ENCODE measurements around the gene BFAR.

DNA sequence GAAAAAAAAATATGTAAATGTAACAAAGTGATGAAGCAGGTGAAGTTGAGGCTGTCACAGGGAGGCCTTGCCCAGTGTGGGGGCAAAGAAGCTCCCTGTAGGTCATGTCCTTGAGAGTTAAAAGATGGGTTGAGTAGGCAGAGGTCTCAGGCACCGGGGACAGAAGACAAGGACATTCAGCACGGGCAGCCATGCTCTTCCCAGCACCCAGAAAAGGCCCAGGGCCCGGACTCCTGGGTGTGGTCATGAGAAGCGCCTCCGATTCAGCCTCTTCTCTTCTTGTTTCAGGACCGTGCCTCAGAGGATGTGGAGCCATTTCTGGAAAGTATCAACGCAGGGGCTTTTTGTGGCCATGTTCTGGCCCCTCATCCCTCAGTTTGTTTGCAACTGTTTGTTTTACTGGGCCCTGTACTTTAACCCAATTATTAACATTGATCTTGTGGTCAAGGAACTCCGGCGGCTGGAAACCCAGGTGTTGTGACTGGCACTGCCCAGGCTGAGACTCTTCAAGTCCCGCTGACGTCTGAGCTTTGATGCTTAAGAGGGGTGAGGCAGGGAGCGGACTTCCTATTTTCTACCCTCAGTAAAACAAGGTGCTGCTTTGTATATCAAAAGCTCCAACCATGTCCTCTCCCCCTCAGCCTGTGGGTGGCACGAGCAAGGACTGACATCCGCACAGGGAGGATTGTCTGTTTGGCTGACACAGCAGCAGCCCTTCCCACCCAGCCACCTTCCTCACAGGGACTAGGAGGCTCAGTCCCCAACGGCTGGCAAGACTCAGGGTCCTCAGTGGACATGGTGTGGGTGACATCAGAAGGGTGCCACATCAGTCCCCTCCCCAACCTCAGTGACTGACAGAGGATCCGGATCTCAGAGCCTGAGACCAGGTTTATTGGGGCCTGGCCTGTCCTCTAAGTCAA, 34.9 kb downstream of the BFAR start:
- no peak for TF ChIP-seq POLR2A (IDR thresholded peaks at IDR 0.05)
- TF ChIP-seq, protein P1, sequence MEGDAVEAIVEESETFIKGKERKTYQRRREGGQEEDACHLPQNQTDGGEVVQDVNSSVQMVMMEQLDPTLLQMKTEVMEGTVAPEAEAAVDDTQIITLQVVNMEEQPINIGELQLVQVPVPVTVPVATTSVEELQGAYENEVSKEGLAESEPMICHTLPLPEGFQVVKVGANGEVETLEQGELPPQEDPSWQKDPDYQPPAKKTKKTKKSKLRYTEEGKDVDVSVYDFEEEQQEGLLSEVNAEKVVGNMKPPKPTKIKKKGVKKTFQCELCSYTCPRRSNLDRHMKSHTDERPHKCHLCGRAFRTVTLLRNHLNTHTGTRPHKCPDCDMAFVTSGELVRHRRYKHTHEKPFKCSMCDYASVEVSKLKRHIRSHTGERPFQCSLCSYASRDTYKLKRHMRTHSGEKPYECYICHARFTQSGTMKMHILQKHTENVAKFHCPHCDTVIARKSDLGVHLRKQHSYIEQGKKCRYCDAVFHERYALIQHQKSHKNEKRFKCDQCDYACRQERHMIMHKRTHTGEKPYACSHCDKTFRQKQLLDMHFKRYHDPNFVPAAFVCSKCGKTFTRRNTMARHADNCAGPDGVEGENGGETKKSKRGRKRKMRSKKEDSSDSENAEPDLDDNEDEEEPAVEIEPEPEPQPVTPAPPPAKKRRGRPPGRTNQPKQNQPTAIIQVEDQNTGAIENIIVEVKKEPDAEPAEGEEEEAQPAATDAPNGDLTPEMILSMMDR (IDR thresholded peaks at IDR 0.05): no peak

Measured in right lobe of liver (tissue), 4 donors.